CD14-positive monocyte (primary cell): ENCODE measurements around the gene TUBAL3. TPM values are rescaled to one million over a fixed set of nuclear protein-coding genes. Genes with fewer than 3 reads are reported as not detected.
"Not testable (repeated sequence)": the region's sequence is repeated elsewhere in the genome, so short reads cannot be mapped to it uniquely, and the experiment has no call there.

Source experiments
- DNase-seq, 3 donors: peaks; one replicate each; pipeline ENCODE4 v3.0.0-alpha.2; 2011 to 2022
- H2AFZ ChIP-seq: 2 replicates; pipeline ENCODE4 v1.6.0; 2012; ENCODE audit warnings: mild to moderate bottlenecking, low read depth, low read length, inconsistent platforms; ENCODE audit not compliant: insufficient read depth, poor library complexity, severe bottlenecking
- H3K27ac ChIP-seq, 2 donors: 1 replicate in 1 of 2; 2 replicates in 1 of 2; pipeline ENCODE4 v1.5.1; 2012 to 2013; ENCODE audit warnings: low read length in 2 of 2, control low read depth in 1 of 2, inconsistent platforms in 1 of 2, low read depth in 1 of 2, mild to moderate bottlenecking in 1 of 2
- H3K27me3 ChIP-seq, 2 donors: one replicate each; pipeline versions ENCODE4 v1.6.0 to v1.6.1; 2011 to 2013; ENCODE audit warnings: low read length in 2 of 2; ENCODE audit not compliant: control insufficient read depth in 2 of 2, insufficient read depth in 2 of 2
- H3K36me3 ChIP-seq, 2 donors: replicated peaks in 1 of 2; 1 replicate in 1 of 2; 2 replicates in 1 of 2; pipeline versions ENCODE4 v1.5.1 to v1.6.1; 2012 to 2013; ENCODE audit warnings: low read length in 2 of 2, control low read depth in 1 of 2, inconsistent platforms in 1 of 2, mild to moderate bottlenecking in 1 of 2; ENCODE audit not compliant: insufficient read depth in 2 of 2, control insufficient read depth in 1 of 2
- H3K4me1 ChIP-seq, 2 donors: 1 replicate in 1 of 2; 2 replicates in 1 of 2; pipeline versions ENCODE4 v1.5.1 to v1.6.1; 2012 to 2013; ENCODE audit warnings: low read length in 2 of 2, control low read depth in 1 of 2, inconsistent platforms in 1 of 2, mild to moderate bottlenecking in 1 of 2, moderate library complexity in 1 of 2; ENCODE audit not compliant: insufficient read depth in 2 of 2, control insufficient read depth in 1 of 2
- H3K4me2 ChIP-seq: replicated peaks from 2 replicates; pipeline ENCODE3; 2012; ENCODE audit warnings: low read length, moderate library complexity, mild to moderate bottlenecking; ENCODE audit not compliant: poor library complexity, severe bottlenecking; ENCODE audit errors: extremely low read depth
- H3K4me3 ChIP-seq, 3 experiments: fragments of 200-600 bp in 1 of 3; sonication (generic) in 1 of 3; replicated peaks in 1 of 3; 1 replicate in 2 of 3; 2 replicates in 1 of 3; pipeline ENCODE4 v1.5.1; 2011 to 2013; ENCODE audit warnings: low read length in 3 of 3, mild to moderate bottlenecking in 3 of 3, control low read depth in 2 of 3, low read depth in 2 of 3, inconsistent platforms in 1 of 3, moderate library complexity in 1 of 3
- H3K79me2 ChIP-seq: 2 replicates; pipeline ENCODE4 v1.6.0; 2012; ENCODE audit warnings: mild to moderate bottlenecking, control low read depth, inconsistent platforms, low read length, moderate library complexity; ENCODE audit not compliant: insufficient read depth
- H3K9ac ChIP-seq: 2 replicates; pipeline ENCODE4 v1.6.0; 2017; ENCODE audit warnings: low read length, mild to moderate bottlenecking; ENCODE audit not compliant: insufficient read depth, poor library complexity, severe bottlenecking
- H3K9me3 ChIP-seq, 2 donors: replicated peaks in 1 of 2; 1 replicate in 1 of 2; 2 replicates in 1 of 2; pipeline versions ENCODE4 v1.5.1 to v1.6.1; 2012 to 2013; ENCODE audit warnings: low read length in 2 of 2, control low read depth in 1 of 2; ENCODE audit not compliant: control insufficient read depth in 1 of 2, insufficient read depth in 1 of 2
- H4K20me1 ChIP-seq: 2 replicates; pipeline ENCODE4 v1.6.0; 2012; ENCODE audit warnings: mild to moderate bottlenecking, low read length, control low read depth, moderate library complexity; ENCODE audit not compliant: insufficient read depth
- H3K27ac Mint-ChIP-seq, 7 donors: one replicate each; pipeline ENCODE4 v1.8.0; 2020; ENCODE audit warnings: mild to moderate bottlenecking in 7 of 7, mixed read lengths in 7 of 7, moderate library complexity in 6 of 7, inconsistent platforms in 2 of 7
- H3K27me3 Mint-ChIP-seq, 3 donors: one replicate each; pipeline ENCODE4 v1.8.0; 2021 to 2022; ENCODE audit warnings: low read depth in 3 of 3, mild to moderate bottlenecking in 3 of 3, mixed read lengths in 3 of 3, moderate library complexity in 3 of 3, inconsistent platforms in 1 of 3
- H3K36me3 Mint-ChIP-seq, 2 donors: one replicate each; pipeline ENCODE4 v1.8.0; 2020; ENCODE audit warnings: mixed read lengths in 2 of 2, inconsistent platforms in 1 of 2, mild to moderate bottlenecking in 1 of 2
- H3K4me1 Mint-ChIP-seq: one replicate; pipeline ENCODE4 v1.8.0; 2020; ENCODE audit warnings: mild to moderate bottlenecking, mixed read lengths
- H3K4me3 Mint-ChIP-seq, 2 donors: one replicate each; pipeline ENCODE4 v1.8.0; 2020; ENCODE audit warnings: mild to moderate bottlenecking in 2 of 2, mixed read lengths in 2 of 2, moderate library complexity in 1 of 2
- H3K9me3 Mint-ChIP-seq, 7 donors: one replicate each; pipeline ENCODE4 v1.8.0; 2020 to 2022; ENCODE audit warnings: mixed read lengths in 7 of 7, mild to moderate bottlenecking in 6 of 7, moderate library complexity in 6 of 7, inconsistent platforms in 2 of 7
- WGBS: methylation state at CpG from one replicate; pipeline ENCODE4 v1.1.5; 2013; ENCODE audit warnings: missing lambda C conversion rate; ENCODE audit not compliant: insufficient coverage; 5-methylcytosine and 5-hydroxymethylcytosine counted together
- intact Hi-C, 2 donors: fragments of 100-400 bp; cut with micrococcal nuclease; formaldehyde crosslinking; loops; one replicate each; pipeline versions ENCODE4 v1.15.0 to v1.15.1; 2023
- polyA plus RNA-seq, 3 donors: library from polyadenylated mRNA; depleted of rRNA in 1 of 3; unstranded in 2 of 3; stranded (reverse) in 1 of 3; fragments of 300-500 nt in 2 of 3; fragments of >200 nt in 1 of 3; fragmentation: Illumina TruSeq in 2 of 3; gene quantifications; 1 replicate in 2 of 3; 2 replicates in 1 of 3; pipeline ENCODE4 v1.2.3, GENCODE V29; 2012 to 2021
- TF ChIP-seq, protein P1 (sequence below): fragments of 200-600 bp; IDR thresholded peaks from one replicate; pipeline ENCODE4 v1.8.0; 2022; ENCODE audit warnings: antibody characterized with exemption, mild to moderate bottlenecking

The TUBAL3 gene
- polyA plus RNA-seq, 3 donors = not detected

DNA sequence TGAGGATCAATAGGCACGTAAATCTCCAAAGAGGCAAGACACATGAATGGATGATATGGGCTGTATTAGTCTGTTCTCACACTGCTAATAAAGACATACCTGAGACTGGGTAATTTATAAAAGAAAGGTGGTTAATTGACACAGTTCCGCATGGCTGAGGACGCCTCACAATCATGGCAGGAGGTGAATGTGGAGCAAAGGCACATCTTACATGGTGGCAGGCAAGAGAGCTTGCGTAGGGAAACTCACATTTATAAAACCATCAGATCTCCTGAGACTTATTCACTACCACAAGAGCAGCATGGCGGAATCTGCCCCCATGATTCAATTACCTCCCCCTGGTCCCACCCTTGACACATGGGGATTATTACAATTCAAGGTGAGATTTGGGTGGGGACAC lies 25.4 kb downstream of the TUBAL3 start:
- H3K4me1 ChIP-seq, H3K27me3 Mint-ChIP-seq, H3K4me2 ChIP-seq, H3K27me3 ChIP-seq, H2AFZ ChIP-seq, H3K9me3 ChIP-seq, H3K36me3 ChIP-seq, H3K4me3 ChIP-seq, H3K4me1 Mint-ChIP-seq, H3K27ac ChIP-seq, DNase-seq, intact Hi-C loops, H3K79me2 ChIP-seq, H3K9ac ChIP-seq, H3K4me3 Mint-ChIP-seq, H4K20me1 ChIP-seq, H3K36me3 Mint-ChIP-seq: not testable (repeated sequence)
- no CpG with 5 or more reads among the region's 5 CpGs for WGBS
- Mint-ChIP-seq H3K27ac (peak overlapping the region in 1 of 7 donors; percentile 27), H3K9me3 (peaks cover 0 to 14% (median 2%) of the 10 kb centered on the region in 7 donors)

DNA sequence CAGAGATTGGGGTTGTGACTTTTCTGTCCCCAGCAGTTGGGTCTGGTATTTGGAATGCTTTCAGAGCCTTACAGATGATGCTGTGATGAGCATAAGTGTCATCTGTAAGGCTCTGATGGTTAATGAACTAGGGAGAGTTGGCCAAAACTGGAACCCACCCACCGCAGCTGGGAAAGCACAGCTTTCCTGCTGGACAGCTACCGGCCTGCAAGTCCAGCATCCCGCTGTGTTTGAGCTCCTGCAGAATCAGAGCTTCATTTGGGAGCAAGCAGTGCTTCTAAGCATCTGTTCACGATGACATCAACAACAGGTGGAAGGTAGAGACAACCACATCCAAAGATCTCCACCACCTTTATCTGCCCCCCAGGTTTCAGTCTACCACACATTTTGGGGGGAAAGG lies 28.2 kb downstream of the TUBAL3 start:
- Histone ChIP-seq H3K79me2 (no peaks in the 10 kb centered on the region), H3K27ac (no peak overlapping the region), H2AFZ (no peak overlapping the region), H4K20me1 (no peaks in the 10 kb centered on the region), H3K36me3 (no peaks in the 10 kb centered on the region), H3K4me3 (no peak overlapping the region), H3K9me3 (no peaks in the 10 kb centered on the region), H3K9ac (no peak overlapping the region), H3K4me2 (no peak overlapping the region), H3K27me3 (no peaks in the 10 kb centered on the region), H3K4me1 (no peaks in the 10 kb centered on the region)
- WGBS = 87% methylated on average over 3 of the region's 4 CpGs
- peaks cover 2 to 3% (median 2%) of the 10 kb centered on the region in 3 donors for H3K27me3 Mint-ChIP-seq
- H3K36me3 Mint-ChIP-seq = no peaks in the 10 kb centered on the region
- no peak overlapping the region for H3K27ac Mint-ChIP-seq
- intact Hi-C loops = no loop called here
- no peak for DNase-seq
- H3K4me3 Mint-ChIP-seq = no peak overlapping the region
- H3K9me3 Mint-ChIP-seq = peaks cover 0 to 24% (median 6%) of the 10 kb centered on the region in 7 donors
- no peaks in the 10 kb centered on the region for H3K4me1 Mint-ChIP-seq
- TF ChIP-seq, protein P1, sequence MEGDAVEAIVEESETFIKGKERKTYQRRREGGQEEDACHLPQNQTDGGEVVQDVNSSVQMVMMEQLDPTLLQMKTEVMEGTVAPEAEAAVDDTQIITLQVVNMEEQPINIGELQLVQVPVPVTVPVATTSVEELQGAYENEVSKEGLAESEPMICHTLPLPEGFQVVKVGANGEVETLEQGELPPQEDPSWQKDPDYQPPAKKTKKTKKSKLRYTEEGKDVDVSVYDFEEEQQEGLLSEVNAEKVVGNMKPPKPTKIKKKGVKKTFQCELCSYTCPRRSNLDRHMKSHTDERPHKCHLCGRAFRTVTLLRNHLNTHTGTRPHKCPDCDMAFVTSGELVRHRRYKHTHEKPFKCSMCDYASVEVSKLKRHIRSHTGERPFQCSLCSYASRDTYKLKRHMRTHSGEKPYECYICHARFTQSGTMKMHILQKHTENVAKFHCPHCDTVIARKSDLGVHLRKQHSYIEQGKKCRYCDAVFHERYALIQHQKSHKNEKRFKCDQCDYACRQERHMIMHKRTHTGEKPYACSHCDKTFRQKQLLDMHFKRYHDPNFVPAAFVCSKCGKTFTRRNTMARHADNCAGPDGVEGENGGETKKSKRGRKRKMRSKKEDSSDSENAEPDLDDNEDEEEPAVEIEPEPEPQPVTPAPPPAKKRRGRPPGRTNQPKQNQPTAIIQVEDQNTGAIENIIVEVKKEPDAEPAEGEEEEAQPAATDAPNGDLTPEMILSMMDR = no peak
